Esophagus (tissue), 2 donors: Measurements from ENCODE around the gene HPS4. TPM values are rescaled to one million over a fixed set of nuclear protein-coding genes. Genes with fewer than 3 reads are reported as not detected.
"Not testable (repeated sequence)": the region's sequence is repeated elsewhere in the genome, so short reads cannot be mapped to it uniquely, and the experiment has no call there.

Experiments used
- H3K27ac ChIP-seq, 2 donors: one replicate each; pipeline ENCODE4 v1.5.1; 2013; ENCODE audit warnings: low read depth in 2 of 2, mild to moderate bottlenecking in 2 of 2, inconsistent platforms in 1 of 2, low read length in 1 of 2, moderate library complexity in 1 of 2
- H3K27me3 ChIP-seq, 2 donors: one replicate each; pipeline ENCODE4 v1.6.1; 2013; ENCODE audit warnings: low read length in 2 of 2, control low read depth in 1 of 2, mild to moderate bottlenecking in 1 of 2; ENCODE audit not compliant: insufficient read depth in 2 of 2, control insufficient read depth in 1 of 2
- H3K36me3 ChIP-seq, 2 donors: one replicate each; pipeline ENCODE4 v1.6.1; 2013; ENCODE audit warnings: low read length in 1 of 2; ENCODE audit not compliant: control insufficient read depth in 2 of 2, insufficient read depth in 2 of 2
- H3K4me1 ChIP-seq, 2 donors: one replicate each; pipeline ENCODE4 v1.6.1; 2013; ENCODE audit warnings: low read length in 1 of 2; ENCODE audit not compliant: control insufficient read depth in 2 of 2, insufficient read depth in 2 of 2
- H3K4me3 ChIP-seq, 2 donors: one replicate each; pipeline ENCODE4 v1.5.1; 2013; ENCODE audit warnings: low read length in 2 of 2, mild to moderate bottlenecking in 2 of 2, low read depth in 1 of 2, moderate library complexity in 1 of 2
- H3K9me3 ChIP-seq, 2 donors: one replicate each; pipeline ENCODE4 v1.6.1; 2013; ENCODE audit warnings: mild to moderate bottlenecking in 2 of 2, low read depth in 1 of 2, low read length in 1 of 2, moderate library complexity in 1 of 2; ENCODE audit not compliant: control insufficient read depth in 2 of 2, insufficient read depth in 1 of 2
- WGBS, 2 donors: extraction: QIAGEN DNeasy Blood & Tissue Kit; methylation state at CpG; one replicate each; pipeline ENCODE4 v1.1.7; 2013; 5-methylcytosine and 5-hydroxymethylcytosine counted together
- polyA plus RNA-seq, 2 donors: library from polyadenylated mRNA; stranded (reverse); fragments of 200-250 nt; gene quantifications; one replicate each; pipeline ENCODE4 v1.2.3, GENCODE V29; 2013
- donor health status: healthy with polysubstance abuse.
- donor health status: Bipolar disorder and iron deficiency.

The HPS4 gene
- polyA plus RNA-seq, 2 donors: 14.8 TPM

GRCh38 chr22:26408562-26409220 lies 74.9 kb downstream of the HPS4 start:
- H3K4me3 ChIP-seq, H3K4me1 ChIP-seq, H3K27me3 ChIP-seq, H3K27ac ChIP-seq, H3K9me3 ChIP-seq, H3K36me3 ChIP-seq: not testable (repeated sequence)
- 87 to 90% methylated on average over 7 of the region's 7 CpGs for WGBS, 2 donors

GRCh38 chr22:26406118-26406517 lies 77.5 kb downstream of the HPS4 start:
- H3K36me3 ChIP-seq: no peaks in the 10 kb centered on the region
- no peaks in the 10 kb centered on the region for H3K4me1 ChIP-seq
- no peak overlapping the region for H3K27ac ChIP-seq
- no peaks in the 10 kb centered on the region for H3K9me3 ChIP-seq
- peaks cover 0 to 5% of the 10 kb centered on the region in 2 donors for H3K27me3 ChIP-seq
- H3K4me3 ChIP-seq: no peak overlapping the region
- 80 to 87% methylated on average over 4 of the region's 4 CpGs for WGBS, 2 donors

- Histone ChIP-seq H3K27me3 (peaks cover 0 to 5% of the 10 kb centered on the region in 2 donors), H3K9me3 (no peaks in the 10 kb centered on the region), H3K4me1 (no peaks in the 10 kb centered on the region), H3K4me3 (no peak overlapping the region), H3K36me3 (no peaks in the 10 kb centered on the region), H3K27ac (no peak overlapping the region)
- 25 to 38% methylated on average over 6 of the region's 6 CpGs for WGBS, 2 donors
These were observed 78.6 kb downstream of the HPS4 start for GRCh38 chr22:26404851-26405421.

- H3K9me3 ChIP-seq: no peaks in the 10 kb centered on the region
These were observed 81.9 kb downstream of the HPS4 start for GRCh38 chr22:26401726-26402125.

More at GRCh38 chr22:26401726-26402125, 81.9 kb downstream of the HPS4 start:
- no peaks in the 10 kb centered on the region for H3K27me3 ChIP-seq
- WGBS, 2 donors: 83 to 84% methylated on average over 5 of the region's 5 CpGs
- no peaks in the 10 kb centered on the region for H3K4me1 ChIP-seq
- no peak overlapping the region for H3K27ac ChIP-seq
- H3K36me3 ChIP-seq: no peaks in the 10 kb centered on the region
- no peak overlapping the region for H3K4me3 ChIP-seq

Other genes starting within 250 kb of the HPS4 start
- gene ASPHD2, start 54.5 kb downstream of the HPS4 start, polyA plus RNA-seq: 1 to 10 TPM in 1 of 2 donors, under 1 TPM in 1; 0.43 to 1.5 TPM
- gene SRRD, start 94 bp upstream of the HPS4 start, polyA plus RNA-seq: 10 to 100 TPM in 1 of 2 donors, 1 to 10 TPM in 1; 7.4 to 11.9 TPM
- 10 to 100 TPM; 19.7 to 21.5 TPM for gene TFIP11, start 28.7 kb upstream of the HPS4 start, polyA plus RNA-seq
- gene TPST2, start 106.3 kb upstream of the HPS4 start, polyA plus RNA-seq: 10 to 100 TPM in 1 of 2 donors, 1 to 10 TPM in 1; 7.6 to 12.6 TPM
- under 1 TPM; 0.04 to 0.14 TPM for gene CRYBB1, start 134.2 kb upstream of the HPS4 start, polyA plus RNA-seq
- not detected for gene CRYBA4, start 138.2 kb upstream of the HPS4 start, polyA plus RNA-seq
- gene MIAT, start 173.8 kb upstream of the HPS4 start, polyA plus RNA-seq: under 1 TPM; 0.49 to 0.55 TPM